ENCODE measurements around the gene METRN.

DNA sequence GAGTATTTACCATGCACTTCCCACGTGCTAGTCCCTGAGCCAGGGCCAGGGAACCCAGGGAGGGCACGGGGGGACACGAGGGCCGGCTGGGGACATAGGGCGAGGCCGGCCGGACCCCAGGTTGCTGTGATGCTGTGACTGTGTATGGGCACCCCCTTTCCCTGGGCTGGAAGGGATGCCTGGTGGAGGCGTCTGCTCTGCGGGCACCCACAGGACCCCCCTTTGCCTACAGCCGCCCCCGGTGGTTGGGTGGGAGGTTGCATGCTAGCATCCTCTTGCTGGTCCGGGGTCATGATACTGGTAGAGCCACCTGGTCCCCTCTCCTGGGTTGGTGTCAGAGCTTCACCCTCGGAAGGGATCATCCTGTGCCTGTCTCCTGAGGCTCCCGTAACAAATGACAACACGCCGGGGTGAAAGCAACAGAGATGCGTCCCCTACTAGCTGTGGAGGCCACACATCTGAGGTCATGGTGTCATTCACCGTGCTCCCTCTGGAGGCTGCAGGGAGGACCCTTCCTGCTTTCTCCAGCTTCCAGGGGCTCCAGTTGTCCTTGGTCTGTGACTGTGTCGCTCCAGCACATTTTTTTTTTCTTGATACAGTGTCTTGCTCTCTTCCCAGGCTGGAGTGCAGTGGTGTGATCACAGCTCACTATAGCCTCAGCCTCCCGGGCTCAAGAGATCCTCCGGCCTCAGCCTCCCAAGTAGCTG is 29.0 kb downstream of the METRN start:
- no peak for TF ChIP-seq POLR2A (IDR thresholded peaks at IDR 0.05)
- TF ChIP-seq, protein P1, sequence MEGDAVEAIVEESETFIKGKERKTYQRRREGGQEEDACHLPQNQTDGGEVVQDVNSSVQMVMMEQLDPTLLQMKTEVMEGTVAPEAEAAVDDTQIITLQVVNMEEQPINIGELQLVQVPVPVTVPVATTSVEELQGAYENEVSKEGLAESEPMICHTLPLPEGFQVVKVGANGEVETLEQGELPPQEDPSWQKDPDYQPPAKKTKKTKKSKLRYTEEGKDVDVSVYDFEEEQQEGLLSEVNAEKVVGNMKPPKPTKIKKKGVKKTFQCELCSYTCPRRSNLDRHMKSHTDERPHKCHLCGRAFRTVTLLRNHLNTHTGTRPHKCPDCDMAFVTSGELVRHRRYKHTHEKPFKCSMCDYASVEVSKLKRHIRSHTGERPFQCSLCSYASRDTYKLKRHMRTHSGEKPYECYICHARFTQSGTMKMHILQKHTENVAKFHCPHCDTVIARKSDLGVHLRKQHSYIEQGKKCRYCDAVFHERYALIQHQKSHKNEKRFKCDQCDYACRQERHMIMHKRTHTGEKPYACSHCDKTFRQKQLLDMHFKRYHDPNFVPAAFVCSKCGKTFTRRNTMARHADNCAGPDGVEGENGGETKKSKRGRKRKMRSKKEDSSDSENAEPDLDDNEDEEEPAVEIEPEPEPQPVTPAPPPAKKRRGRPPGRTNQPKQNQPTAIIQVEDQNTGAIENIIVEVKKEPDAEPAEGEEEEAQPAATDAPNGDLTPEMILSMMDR (IDR thresholded peaks at IDR 0.05 in 4 of 5, conservative IDR thresholded peaks at IDR 0.05 in 1 of 5): no peak
